ENCODE data around the gene RHBDL1.

RHBDL1 gene

DNA sequence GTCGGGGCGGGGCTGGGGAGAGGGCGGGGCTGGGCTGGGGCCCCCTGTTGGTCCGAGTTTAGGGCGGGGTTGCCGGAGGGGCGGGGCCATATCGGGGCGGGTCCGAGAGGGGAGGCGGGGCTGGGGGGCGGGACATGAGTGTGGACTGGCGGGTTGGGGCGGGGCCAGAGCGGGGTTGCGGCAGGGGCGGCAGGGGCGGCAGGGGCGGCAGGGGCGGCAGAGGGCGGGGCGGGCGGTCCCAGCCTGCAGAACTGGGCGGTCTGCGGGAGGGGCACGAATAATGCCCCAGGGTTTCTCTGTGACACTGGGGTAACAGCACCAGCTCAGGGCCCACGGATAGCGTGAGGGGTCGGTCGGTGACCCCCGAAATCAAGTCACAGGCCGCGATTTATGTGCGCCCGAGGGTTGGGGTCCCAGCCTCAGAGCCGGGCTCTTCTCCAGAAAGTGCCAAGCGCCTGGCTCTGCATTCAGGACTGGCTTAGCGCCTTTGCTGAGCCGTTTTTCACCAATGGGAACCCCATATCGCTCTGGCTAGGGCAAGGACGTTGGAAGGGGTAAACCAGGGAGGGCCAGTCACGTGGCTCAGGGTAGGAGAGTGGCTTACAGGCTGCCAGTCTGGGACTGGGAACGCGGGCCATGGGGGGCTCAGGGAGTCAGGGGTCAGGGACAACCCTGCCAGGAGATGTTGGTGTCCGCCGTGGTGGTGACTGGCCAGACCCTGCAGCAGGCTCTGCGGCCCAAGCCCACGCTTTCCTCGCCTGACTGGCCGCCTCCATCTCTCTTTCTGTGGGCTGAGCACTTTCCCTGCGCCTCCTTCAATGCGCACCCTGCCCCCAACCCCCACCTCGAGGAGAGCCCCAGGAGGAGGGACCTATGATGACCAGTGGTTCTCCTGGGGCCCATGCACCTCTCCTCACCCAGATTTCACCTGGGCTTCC lies 38.1 kb upstream of the RHBDL1 start:
- peak; percentile 99 for DNase-seq (ENCODE audit: low spot score)

DNA sequence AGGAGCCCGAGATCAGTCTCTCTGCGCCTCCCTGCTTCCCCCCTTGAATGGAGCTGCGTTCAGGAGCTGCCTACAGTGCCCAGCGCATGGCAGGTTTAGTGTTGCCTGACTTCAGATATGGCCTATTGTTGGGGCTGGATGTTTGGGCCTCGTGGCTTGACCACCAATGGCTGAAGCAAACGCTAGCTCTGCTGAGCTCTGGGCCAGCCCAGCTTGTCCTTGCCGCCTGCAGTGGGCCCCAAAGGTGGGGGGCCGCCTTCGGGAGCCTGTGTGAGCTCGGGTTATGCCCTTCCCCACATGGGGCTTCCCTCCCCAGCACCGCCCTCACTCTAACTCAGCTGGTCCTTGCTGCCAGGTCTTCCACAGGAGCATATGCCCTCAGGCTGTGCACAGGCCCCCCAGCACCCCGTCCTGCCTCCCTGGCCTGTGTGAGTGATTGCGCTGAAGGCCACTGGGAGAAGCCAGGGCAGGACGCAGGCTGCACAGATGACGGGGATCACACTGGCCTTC lies 37.4 kb upstream of the RHBDL1 start:
- no peak for DNase-seq (ENCODE audit: low spot score)

GRCh38 chr16:638836-639235 lies 36.6 kb upstream of the RHBDL1 start:
- DNase-seq (ENCODE audit: low spot score): no peak

DNA sequence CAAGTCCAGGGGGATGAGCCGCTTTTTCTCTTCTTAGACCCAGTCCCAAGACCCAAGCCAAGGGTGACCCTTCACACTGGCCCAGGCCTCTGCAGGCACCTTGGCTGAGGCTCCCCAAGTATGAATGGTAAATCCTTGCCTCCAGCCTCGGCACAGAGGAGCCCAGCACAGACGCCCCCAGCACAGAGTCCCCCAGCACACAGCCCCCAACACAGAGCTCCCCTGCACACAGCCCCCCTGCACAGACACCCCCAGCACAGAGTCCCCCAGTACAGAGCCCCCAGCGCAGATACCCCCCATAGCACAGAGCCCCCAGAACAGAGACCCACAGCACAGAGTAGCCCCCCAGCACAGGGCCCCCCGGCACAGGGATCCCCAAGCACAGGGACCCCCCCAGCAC lies 34.9 kb upstream of the RHBDL1 start:
- no peak for DNase-seq (ENCODE audit: low spot score)

GRCh38 chr16:641326-642188 lies 33.9 kb upstream of the RHBDL1 start, which contains the start of gene MCRIP2:
MCRIP2 (plus strand) TSS chr16:641828; CDS start chr16:641992, 164 bp downstream.
- peak; percentile 67 for DNase-seq (ENCODE audit: low spot score)

GRCh38 chr16:642189-643049 lies 33.1 kb upstream of the RHBDL1 start:
- no peak for DNase-seq (ENCODE audit: low spot score)

- DNase-seq (ENCODE audit: low spot score): no peak
These were observed 32.5 kb upstream of the RHBDL1 start for GRCh38 chr16:643050-643368.

GRCh38 chr16:644556-644955 lies 30.9 kb upstream of the RHBDL1 start:
- no peak for DNase-seq (ENCODE audit: low spot score)

GRCh38 chr16:645852-646678 lies 29.4 kb upstream of the RHBDL1 start:
- DNase-seq (ENCODE audit: low spot score): no peak

- DNase-seq (ENCODE audit: low spot score): no peak
These were observed 28.7 kb upstream of the RHBDL1 start for GRCh38 chr16:646679-647172.

- DNase-seq (ENCODE audit: low spot score): no peak
These were observed 28.1 kb upstream of the RHBDL1 start for GRCh38 chr16:647173-647902.

- no peak for DNase-seq (ENCODE audit: low spot score)
These were observed 27.2 kb upstream of the RHBDL1 start for GRCh38 chr16:648071-648780.

DNA sequence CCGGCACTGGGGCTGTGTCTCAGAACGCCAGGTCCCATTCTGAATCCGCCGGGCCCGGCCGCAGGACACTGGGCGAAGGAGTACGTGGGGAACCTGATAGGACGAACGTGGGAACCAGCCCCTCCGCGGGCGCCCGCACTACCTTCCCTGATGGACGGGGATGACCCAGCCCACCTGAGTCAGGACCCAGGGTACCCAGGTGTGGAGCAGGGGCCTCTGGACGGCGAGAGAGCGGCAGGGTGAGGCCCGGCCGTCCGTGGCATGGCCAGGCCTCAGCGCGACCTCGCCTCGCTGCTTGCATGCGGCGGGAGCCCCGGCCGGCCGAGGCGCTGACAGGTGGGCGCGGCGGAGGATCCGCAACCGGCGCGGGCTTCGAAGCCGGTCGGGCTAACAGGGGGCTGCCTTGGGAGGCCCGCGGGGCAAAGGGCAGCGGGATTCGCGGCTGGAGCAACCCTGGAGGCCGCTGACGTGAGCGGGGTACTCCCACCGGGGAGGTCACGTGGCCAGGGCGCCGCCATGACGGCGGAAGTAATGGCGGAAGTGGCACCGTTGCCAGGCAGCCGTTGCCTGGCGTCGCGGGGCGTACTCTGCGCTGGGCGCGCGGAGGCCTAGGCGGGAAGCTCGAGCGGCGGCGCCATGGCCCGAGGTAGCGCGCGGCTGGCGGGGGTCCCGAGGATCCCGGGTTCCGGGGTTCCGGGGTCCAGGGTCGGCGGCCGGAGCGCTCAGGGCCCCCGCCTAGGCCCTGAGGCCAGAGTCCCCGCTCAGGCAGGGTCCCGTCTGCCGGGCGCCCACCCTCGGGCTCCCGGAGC lies 26.5 kb upstream of the RHBDL1 start, which contains the start of gene WDR90:
WDR90 (plus strand) TSS at position 585 of the 809 bp plus-strand sequence; CDS start at position 637, 52 bp downstream.
- peak; percentile 95 for DNase-seq (ENCODE audit: low spot score)

- no peak for DNase-seq (ENCODE audit: low spot score)
These were observed 25.8 kb upstream of the RHBDL1 start for GRCh38 chr16:649631-650030.

DNA sequence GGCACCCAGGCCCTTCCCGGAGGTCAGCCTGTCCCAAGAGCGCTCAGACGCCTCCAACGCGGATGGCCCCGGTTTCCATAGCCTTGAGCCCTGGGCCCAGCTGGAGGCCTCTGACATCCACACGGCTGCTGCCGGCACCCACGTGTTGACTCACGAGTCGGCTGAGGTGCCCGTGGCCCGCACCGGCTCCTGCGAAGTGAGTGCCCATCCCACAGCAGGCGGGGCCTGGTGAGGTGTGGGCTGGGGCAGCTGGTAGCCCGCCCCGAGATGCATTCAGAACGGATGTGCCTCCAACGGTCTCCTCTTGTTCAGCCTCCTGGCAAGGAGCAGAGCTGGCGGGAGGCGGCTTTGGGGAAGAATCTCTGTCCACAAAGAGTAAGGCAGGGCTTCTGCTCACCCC lies 23.6 kb upstream of the RHBDL1 start:
- DNase-seq (ENCODE audit: low spot score): peak; percentile 57

- DNase-seq (ENCODE audit: low spot score): no peak
These were observed 22.8 kb upstream of the RHBDL1 start for GRCh38 chr16:652454-653305.

DNA sequence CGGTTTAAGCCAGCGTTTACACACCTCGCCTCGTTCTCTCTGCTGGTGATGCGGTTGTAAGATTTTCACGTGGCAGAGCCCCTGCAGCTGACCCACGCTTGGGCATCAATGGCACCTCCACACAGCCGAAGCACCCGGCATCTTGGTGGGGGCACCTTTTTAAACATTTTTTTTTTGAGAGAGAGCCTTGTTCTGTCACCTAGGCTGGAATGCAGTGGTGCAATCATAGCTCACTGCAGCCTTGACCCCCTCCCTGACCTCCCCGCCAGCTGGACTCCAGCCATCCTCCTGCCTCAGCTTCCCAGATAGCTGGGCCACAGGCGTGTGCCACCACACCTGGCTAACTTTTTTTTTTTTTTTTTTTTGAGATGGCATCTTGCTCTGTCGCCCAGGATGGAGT lies 21.4 kb upstream of the RHBDL1 start:
- no peak for DNase-seq (ENCODE audit: low spot score)

Data from COLO829 (cell line).